GM12892 (cell line): ENCODE data around the gene HNRNPM.

Source experiments
- POLR2A ChIP-seq: IDR thresholded peaks from 2 replicates; pipeline ENCODE4 v1.6.1; 2011; ENCODE audit warnings: low read depth, low read length, control low read depth
- POLR2AphosphoS5 ChIP-seq: IDR thresholded peaks from 2 replicates; pipeline ENCODE4 v1.6.1; 2011; ENCODE audit warnings: low read depth, low read length, control low read depth

DNA sequence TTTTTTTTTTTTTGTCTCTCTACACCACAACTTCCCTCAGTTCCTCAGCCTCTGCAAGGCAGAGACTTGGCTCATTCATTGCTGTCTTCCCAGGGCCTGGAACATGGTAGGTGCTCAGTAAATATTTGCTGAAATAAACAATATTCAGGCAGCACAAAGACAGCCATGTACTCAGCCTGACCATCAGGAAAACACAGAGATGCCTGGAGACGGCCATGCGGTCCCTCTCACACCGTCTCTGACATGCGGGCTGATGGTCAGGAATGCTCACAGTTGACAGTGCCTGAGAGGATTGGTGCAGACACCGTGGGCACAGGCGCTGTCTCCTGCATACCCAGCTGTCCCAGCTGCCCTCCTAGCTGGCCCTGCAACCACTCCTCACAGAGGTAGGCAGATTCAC lies 56.7 kb downstream of the HNRNPM start:
- no peak for TF ChIP-seq POLR2AphosphoS5
- TF ChIP-seq POLR2A, result no peak
